Ovary (tissue), 9 donors: Measurements from ENCODE around the gene USF2. TPM values are rescaled to one million over a fixed set of nuclear protein-coding genes. Genes with fewer than 3 reads are reported as not detected.

ENCODE experiments used
- DNase-seq, 5 donors: peaks; one replicate each; pipeline ENCODE4 v3.0.0-alpha.2; 2019 to 2020
- H3K27ac ChIP-seq, 2 donors: fragments of 200-600 bp; one replicate each; pipeline versions ENCODE4 v1.5.1 to v1.8.0; 2019 to 2022
- H3K27me3 ChIP-seq: fragments of 200-600 bp; one replicate; pipeline ENCODE4 v1.8.0; 2022
- H3K36me3 ChIP-seq: fragments of 200-600 bp; sonication (generic); one replicate; pipeline ENCODE4 v1.5.1; 2019
- H3K4me1 ChIP-seq: one replicate; pipeline ENCODE4 v1.8.1; 2013; ENCODE audit warnings: mild to moderate bottlenecking, moderate library complexity; ENCODE audit not compliant: insufficient read depth
- H3K4me3 ChIP-seq: fragments of 200-600 bp; sonication (generic); one replicate; pipeline ENCODE4 v1.5.1; 2017
- H3K9me3 ChIP-seq, 2 donors: fragments of 200-600 bp in 1 of 2; sonication (generic) in 1 of 2; one replicate each; pipeline versions ENCODE4 v1.5.1 to v1.8.1; 2013 to 2019; ENCODE audit warnings: mild to moderate bottlenecking in 1 of 2, moderate library complexity in 1 of 2
- CTCF ChIP-seq, 3 donors: fragments of 450-650 bp in 2 of 3; fragments of 200-600 bp in 1 of 3; IDR thresholded peaks; one replicate each; pipeline versions ENCODE4 v1.5.1 to v1.8.0; 2016 to 2022; ENCODE audit warnings: antibody characterized with exemption in 3 of 3, mild to moderate bottlenecking in 1 of 3
- EP300 ChIP-seq: sonication (generic); formaldehyde crosslinking; IDR thresholded peaks from one replicate; pipeline ENCODE4 v1.6.1; 2017; ENCODE audit warnings: antibody characterized with exemption
- POLR2A ChIP-seq: fragments of 450-650 bp; IDR thresholded peaks from one replicate; pipeline ENCODE4 v1.6.1; 2017; ENCODE audit warnings: antibody characterized with exemption, mild to moderate bottlenecking, moderate library complexity
- WGBS, 3 donors: extraction: QIAGEN DNeasy Blood & Tissue Kit in 1 of 3; methylation state at CpG; one replicate each; pipeline versions ENCODE4 v1.1.5 to v1.1.7; 2013 to 2017; 5-methylcytosine and 5-hydroxymethylcytosine counted together
- intact Hi-C, 4 donors: fragments of 100-400 bp; cut with DNase I; formaldehyde crosslinking; loops; one replicate each; pipeline versions ENCODE4 v1.11.0 to v1.15.1; 2022 to 2023
- polyA plus RNA-seq, 2 donors: library from polyadenylated mRNA; stranded (reverse); fragments of 200-250 nt in 1 of 2; fragments of 350-450 nt in 1 of 2; fragmentation: Illumina TruSeq in 1 of 2; extraction: RNeasy Lipid Tissue Mini Kit (QIAGEN cat#74804) in 1 of 2; gene quantifications; one replicate each; pipeline ENCODE4 v1.2.3, GENCODE V29; 2013 to 2014
- total RNA-seq, 7 donors: library from RNA; depleted of rRNA in 2 of 7; stranded (reverse); fragments of >200 nt in 2 of 7; fragmentation: NEBNext Ultra II Directional in 3 of 7; extraction: Animal tissue kit (Norgen Biotek cat#: 25700) in 3 of 7; gene quantifications; one replicate each; pipeline versions ENCODE4 v1.1.0 to v1.2.4, GENCODE V29; 2016 to 2023
- donor health status: DM: no; HTN: no; CAD: no; lungs with moderate emphysema.
- donor health status: DM: no; HTN: no; CAD: no.
- donor health status: Bipolar disorder and iron deficiency.
- donor health status: DM: yes; HTN: yes; CAD: no.
- donor health status: DM: no; HTN: no; CAD: no.
- donor health status: DM: yes; HTN: yes; CAD: no.

USF2 gene
- total and polyA plus RNA-seq, 9 donors = 105 to 218 (median 159) TPM

DNA sequence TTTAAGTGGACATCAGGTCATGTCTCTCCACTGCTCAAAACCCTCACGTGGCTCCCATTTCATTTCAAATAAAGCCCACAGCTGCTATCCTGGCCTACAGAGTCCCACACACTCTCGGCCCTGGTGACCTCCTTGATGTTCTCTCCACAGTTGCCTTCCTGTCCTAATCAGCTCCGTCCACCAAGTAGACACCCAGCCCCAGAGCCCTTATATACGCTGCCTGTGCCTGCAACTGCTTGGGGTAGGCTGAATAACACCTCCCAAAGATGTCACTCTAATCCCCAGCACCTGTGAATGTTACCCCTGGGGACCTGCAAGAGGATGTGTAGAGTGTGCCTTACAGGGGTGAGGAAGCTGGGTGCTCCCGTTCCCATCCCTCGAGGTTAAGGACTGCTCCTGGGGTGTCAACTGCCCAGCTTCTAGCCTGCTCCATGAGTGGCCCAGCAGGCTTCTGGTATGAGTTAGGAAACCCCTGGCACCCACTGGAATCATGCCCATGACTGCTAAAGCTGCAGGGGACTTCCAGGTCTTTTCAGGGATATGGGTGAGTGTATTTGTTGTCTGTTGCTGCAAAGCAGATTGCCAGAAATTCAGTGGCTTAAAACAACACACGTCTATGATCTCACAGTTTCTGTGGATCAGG, 46.3 kb upstream of the USF2 start:
- DNase-seq = no peak
- Histone ChIP-seq H3K36me3 (no peaks in the 10 kb centered on the region), H3K27me3 (no peaks in the 10 kb centered on the region), H3K27ac (no peak overlapping the region), H3K9me3 (peaks cover 0 to 3% of the 10 kb centered on the region in 2 donors), H3K4me3 (no peak overlapping the region), H3K4me1 (no peaks in the 10 kb centered on the region)
- intact Hi-C loops = no loop called here
- WGBS, 3 donors = 80 to 92% (median 85%) methylated on average over 7 of the region's 7 CpGs
- TF ChIP-seq POLR2A (no peak), CTCF (IDR thresholded peaks at IDR 0.05) (no peak), EP300 (no peak)

GRCh38 chr19:35223084-35223790, 45.5 kb upstream of the USF2 start:
- no peaks in the 10 kb centered on the region for H3K36me3 ChIP-seq
- DNase-seq = no peak
- H3K4me1 ChIP-seq = no peaks in the 10 kb centered on the region
- no peak overlapping the region for H3K27ac ChIP-seq
- no peaks in the 10 kb centered on the region for H3K27me3 ChIP-seq
- intact Hi-C loops = no loop called here
- TF ChIP-seq CTCF (IDR thresholded peaks at IDR 0.05) = no peak
- TF ChIP-seq POLR2A = no peak
- no peak for TF ChIP-seq EP300
- 51 to 61% (median 59%) methylated on average over 6 of the region's 6 CpGs for WGBS, 3 donors
- H3K9me3 ChIP-seq = peaks cover 0 to 3% of the 10 kb centered on the region in 2 donors
- H3K4me3 ChIP-seq = no peak overlapping the region

DNA sequence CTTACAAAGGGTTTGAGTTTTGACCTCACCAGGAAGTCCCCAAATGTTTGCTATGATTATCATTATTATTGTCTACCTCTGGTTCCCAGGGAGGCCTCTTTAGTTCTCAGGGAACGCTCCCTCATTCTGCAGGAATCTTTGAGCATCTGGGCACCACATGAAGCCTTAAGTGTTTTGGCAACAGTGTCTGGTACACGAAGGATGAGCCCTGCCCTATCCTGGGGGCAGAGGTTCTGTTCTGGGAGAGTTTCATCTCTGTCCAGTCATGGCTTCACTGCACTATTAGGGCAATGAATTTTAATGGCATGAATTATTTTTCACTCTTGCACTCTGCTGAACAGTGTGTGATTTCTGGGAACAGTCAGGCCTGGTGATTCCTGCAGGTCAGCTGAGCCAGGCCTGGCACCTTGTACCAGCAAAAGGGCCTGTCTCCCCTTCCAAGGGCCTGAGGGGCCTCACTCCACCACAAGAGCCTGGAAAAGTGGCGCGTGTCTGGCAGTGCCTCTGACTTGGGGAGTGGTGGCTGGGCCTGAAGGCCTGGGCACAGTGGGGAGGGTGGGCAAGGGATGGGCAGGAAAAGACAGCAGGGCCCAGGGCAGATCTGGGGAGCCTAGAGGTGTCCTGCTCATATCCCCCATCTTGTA, 44.8 kb upstream of the USF2 start:
- DNase-seq = no peak
- 69 to 83% (median 77%) methylated on average over 4 of the region's 4 CpGs for WGBS, 3 donors

More for the DNA sequence above, 44.8 kb upstream of the USF2 start:
- no peaks in the 10 kb centered on the region for H3K27me3 ChIP-seq
- H3K4me1 ChIP-seq = no peaks in the 10 kb centered on the region
- intact Hi-C loops = no loop called here
- no peak overlapping the region for H3K4me3 ChIP-seq
- no peak overlapping the region for H3K27ac ChIP-seq
- no peaks in the 10 kb centered on the region for H3K36me3 ChIP-seq
- H3K9me3 ChIP-seq = peaks cover 0 to 3% of the 10 kb centered on the region in 2 donors
- TF ChIP-seq CTCF (IDR thresholded peaks at IDR 0.05) (no peak), EP300 (no peak), POLR2A (no peak)
